ENCODE measurements around the gene LDB2.

- no peak for TF ChIP-seq POLR2A (IDR thresholded peaks at IDR 0.05)
- TF ChIP-seq, protein P1, sequence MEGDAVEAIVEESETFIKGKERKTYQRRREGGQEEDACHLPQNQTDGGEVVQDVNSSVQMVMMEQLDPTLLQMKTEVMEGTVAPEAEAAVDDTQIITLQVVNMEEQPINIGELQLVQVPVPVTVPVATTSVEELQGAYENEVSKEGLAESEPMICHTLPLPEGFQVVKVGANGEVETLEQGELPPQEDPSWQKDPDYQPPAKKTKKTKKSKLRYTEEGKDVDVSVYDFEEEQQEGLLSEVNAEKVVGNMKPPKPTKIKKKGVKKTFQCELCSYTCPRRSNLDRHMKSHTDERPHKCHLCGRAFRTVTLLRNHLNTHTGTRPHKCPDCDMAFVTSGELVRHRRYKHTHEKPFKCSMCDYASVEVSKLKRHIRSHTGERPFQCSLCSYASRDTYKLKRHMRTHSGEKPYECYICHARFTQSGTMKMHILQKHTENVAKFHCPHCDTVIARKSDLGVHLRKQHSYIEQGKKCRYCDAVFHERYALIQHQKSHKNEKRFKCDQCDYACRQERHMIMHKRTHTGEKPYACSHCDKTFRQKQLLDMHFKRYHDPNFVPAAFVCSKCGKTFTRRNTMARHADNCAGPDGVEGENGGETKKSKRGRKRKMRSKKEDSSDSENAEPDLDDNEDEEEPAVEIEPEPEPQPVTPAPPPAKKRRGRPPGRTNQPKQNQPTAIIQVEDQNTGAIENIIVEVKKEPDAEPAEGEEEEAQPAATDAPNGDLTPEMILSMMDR (IDR thresholded peaks at IDR 0.05 in 4 of 5, conservative IDR thresholded peaks at IDR 0.05 in 1 of 5) = no peak
Measured at GRCh38 chr4:16580514-16580913, 317.9 kb downstream of the LDB2 start.
